Body of pancreas (tissue), 4 donors: ENCODE results near the gene CACNA1E.

Experiments
- POLR2A ChIP-seq, 3 donors: fragments of 450-650 bp; IDR thresholded peaks; one replicate each; pipeline ENCODE4 v1.6.1; 2016; ENCODE audit warnings: antibody characterized with exemption in 3 of 3, mild to moderate bottlenecking in 2 of 3
- TF ChIP-seq, protein P1 (sequence below), 7 experiments: fragments of 450-650 bp in 4 of 7; fragments of 200-600 bp in 3 of 7; sonication (generic) in 3 of 7; IDR thresholded peaks; one replicate each; pipeline ENCODE4 v1.5.1; 2016 to 2019; ENCODE audit warnings: antibody characterized with exemption in 7 of 7

DNA sequence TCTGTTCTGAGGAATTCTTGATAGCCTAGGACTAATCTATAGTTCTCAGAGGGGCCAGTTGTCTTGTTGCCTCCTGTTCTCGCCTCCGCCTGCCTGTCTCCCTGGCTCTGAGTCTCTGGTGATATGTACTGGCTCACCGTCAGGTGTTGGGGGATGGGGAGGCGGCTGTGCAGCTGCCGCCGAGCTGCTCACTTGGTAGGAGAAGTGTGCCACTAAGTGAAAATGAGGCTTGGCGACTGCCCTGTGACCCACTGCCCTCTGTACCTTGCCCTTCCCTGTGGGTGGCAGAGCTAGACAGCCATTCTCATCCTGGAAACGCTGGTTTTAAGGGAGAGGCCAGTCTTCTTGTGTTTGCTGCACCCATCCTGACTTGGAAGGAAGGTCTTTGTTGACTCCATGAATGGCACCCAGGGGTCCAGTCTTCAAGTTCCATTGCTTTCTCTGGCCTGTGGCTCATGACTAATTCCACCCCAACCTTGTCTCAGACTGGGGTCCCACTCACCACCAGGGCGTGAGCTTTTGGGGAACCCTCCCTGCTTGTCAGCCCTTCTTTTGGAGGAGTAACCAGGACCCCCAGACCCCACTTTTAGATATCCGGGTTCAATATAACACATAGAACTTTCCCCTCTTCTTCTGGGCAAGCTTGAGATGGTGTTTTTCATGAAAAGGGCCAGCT, 120.6 kb downstream of the CACNA1E start:
- TF ChIP-seq, protein P1, sequence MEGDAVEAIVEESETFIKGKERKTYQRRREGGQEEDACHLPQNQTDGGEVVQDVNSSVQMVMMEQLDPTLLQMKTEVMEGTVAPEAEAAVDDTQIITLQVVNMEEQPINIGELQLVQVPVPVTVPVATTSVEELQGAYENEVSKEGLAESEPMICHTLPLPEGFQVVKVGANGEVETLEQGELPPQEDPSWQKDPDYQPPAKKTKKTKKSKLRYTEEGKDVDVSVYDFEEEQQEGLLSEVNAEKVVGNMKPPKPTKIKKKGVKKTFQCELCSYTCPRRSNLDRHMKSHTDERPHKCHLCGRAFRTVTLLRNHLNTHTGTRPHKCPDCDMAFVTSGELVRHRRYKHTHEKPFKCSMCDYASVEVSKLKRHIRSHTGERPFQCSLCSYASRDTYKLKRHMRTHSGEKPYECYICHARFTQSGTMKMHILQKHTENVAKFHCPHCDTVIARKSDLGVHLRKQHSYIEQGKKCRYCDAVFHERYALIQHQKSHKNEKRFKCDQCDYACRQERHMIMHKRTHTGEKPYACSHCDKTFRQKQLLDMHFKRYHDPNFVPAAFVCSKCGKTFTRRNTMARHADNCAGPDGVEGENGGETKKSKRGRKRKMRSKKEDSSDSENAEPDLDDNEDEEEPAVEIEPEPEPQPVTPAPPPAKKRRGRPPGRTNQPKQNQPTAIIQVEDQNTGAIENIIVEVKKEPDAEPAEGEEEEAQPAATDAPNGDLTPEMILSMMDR (IDR thresholded peaks at IDR 0.05): no peak
- no peak for TF ChIP-seq POLR2A (IDR thresholded peaks at IDR 0.05)
